GM12873 (cell line): ENCODE results near the gene BPIFA3.
A peak's percentile ranks its signal among the peaks of the same experiment; 100 is the strongest.

Experiments
- TF ChIP-seq, protein P1 (sequence below): IDR thresholded peaks from 2 replicates; pipeline ENCODE4 v1.5.1; 2012; ENCODE audit warnings: low read depth, mild to moderate bottlenecking, moderate library complexity, low read length, control low read depth; ENCODE audit not compliant: insufficient read depth; ENCODE audit errors: missing control alignments

Gene BPIFA3

DNA sequence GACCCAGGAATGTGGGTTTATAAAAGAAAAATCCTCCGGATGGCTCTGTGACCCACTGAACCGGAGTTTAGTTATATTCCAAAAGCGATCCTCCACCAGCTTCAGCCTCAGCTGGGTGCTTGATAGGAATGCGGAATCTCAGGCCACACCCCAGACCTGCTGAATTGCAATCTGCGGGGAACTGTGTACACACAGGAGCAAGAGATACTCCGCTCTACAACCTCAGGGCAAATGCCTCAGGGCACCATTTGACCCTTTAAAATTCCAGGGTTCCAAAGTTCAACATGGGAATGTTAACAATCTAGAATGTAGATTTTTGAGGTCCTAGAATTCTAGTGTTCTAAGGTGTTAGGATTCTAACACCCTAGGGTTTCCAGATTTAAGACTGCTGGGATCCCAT lies 38.4 kb upstream of the BPIFA3 start:
- TF ChIP-seq, protein P1, sequence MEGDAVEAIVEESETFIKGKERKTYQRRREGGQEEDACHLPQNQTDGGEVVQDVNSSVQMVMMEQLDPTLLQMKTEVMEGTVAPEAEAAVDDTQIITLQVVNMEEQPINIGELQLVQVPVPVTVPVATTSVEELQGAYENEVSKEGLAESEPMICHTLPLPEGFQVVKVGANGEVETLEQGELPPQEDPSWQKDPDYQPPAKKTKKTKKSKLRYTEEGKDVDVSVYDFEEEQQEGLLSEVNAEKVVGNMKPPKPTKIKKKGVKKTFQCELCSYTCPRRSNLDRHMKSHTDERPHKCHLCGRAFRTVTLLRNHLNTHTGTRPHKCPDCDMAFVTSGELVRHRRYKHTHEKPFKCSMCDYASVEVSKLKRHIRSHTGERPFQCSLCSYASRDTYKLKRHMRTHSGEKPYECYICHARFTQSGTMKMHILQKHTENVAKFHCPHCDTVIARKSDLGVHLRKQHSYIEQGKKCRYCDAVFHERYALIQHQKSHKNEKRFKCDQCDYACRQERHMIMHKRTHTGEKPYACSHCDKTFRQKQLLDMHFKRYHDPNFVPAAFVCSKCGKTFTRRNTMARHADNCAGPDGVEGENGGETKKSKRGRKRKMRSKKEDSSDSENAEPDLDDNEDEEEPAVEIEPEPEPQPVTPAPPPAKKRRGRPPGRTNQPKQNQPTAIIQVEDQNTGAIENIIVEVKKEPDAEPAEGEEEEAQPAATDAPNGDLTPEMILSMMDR = no peak

DNA sequence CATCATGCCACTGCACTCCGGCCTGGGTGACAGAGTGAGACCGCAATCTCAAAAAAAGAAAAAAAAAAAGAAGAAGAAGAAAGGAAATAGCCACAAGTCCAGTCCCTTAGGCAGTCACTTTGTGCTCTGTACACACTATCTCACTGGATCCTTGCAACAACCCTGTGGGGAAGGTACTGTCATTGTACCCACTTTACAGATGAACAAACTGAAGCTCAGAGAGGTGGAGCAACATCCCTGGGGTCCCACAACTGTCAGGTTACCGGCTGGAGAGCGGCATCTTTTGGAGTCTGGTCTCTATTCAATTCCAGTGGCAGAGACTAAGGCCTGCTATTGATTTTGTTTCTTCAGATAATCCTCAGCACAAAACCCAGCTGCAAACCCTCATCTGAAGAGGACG lies 37.0 kb upstream of the BPIFA3 start:
- TF ChIP-seq, protein P1 = no peak

DNA sequence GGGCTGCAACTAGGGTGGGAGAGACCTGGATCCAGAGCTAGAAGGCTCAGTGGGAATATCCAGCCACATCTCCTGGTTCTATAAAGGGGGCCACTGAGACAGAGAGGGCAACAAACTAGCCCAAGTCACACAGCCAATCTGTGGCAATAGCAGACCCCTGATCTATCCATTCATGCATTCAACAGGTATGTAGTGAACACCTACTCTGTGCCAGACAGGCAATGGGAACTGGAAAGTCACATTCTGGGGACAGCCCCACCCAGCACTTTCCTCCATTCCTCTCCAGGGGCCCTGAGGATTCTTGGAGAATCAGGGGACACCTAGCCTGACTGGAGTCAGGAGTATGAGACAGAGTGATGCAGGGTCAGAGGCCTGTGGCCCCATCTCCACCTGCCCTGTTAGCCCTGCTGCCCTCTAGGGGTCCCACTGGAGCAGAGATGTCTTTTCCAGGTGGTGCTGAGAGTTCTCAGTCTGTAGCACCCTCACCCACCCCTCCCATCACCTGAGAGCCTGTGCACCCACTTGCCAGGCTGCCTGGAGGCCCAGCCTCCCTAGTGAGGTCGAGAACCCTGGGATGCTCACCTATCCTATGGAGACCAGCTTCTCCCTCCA lies 35.6 kb upstream of the BPIFA3 start:
- TF ChIP-seq, protein P1 = peak; percentile 21

DNA sequence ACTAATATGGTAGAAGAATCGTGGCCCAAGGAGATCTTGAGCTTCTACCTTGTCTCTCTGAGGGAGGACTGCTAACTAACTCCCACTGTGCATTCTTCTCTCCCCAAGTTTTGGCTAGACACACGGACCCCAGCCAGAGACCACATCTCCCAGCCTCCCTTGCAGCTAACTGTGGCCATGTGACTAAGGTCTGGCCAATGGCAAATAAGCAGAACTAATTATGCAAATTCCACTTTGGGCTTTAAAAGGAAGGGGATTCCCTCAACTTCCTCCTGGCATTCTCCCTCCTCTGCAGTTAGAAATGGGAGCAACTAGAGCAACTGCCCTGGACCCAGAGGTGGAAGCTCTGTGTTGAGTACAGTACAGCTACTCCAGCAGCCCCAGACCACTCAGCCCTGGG lies 33.8 kb upstream of the BPIFA3 start:
- TF ChIP-seq, protein P1 = no peak

DNA sequence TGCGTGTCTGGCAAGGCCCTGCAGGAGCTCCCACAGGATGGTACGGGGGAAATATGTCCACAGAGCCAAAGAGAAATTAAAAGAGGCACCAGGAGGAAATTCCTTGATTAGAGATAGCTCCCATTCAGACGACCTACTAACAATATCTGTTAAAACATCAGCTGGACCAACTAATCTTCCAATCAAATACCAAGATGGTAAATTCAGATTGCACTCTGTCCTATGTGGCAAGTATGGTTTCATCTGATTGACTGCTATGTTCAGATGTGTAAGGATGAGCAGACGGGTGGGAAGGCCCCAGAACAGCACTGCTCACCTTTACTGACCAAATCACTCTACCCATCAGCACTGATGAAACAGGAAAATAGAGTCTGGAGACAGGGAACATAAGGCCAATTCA lies 29.7 kb upstream of the BPIFA3 start:
- TF ChIP-seq, protein P1 = no peak

DNA sequence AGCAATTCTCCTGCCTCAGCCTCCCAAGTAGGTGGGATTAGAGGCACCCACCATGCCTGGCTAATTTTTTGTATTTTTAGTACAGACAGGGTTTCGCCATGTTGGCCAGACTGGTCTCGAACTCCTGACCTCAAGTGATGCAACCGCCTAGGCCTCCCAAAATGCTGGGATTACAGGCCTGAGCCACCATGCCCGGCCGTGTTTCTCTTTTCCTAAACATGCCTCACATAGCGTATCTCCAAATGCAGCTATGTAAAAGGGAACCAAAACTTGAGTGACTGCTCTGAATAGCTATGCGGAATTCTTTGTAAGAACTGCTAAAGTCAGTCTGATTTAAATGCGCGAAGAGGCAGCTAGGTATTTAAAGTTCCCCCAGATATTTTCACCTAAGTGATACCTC lies 28.7 kb upstream of the BPIFA3 start:
- TF ChIP-seq, protein P1 = no peak

DNA sequence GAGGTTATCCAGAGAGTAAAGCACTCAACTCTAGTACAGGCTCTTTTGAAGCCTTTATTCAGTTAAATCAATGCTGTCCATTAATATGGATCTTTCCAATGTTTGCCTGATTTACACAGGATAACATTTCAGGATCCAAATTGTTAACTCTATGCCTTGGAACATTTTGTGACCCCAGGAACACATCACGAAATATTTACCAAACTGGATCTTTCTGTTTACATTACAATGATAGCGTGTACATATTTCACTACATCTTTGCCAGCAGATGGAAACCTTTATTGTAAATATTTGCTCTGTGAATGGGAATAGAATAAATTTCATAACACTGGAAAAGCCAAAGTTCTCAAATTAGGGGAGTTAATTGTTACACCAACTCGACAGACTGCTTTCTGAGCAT lies 25.7 kb upstream of the BPIFA3 start:
- TF ChIP-seq, protein P1 = no peak
